HL-60 (cell line): ENCODE measurements around the gene GLIS1.

ENCODE experiments used
- DNase-seq, 2 experiments: peaks; one replicate each; pipeline ENCODE4 v3.0.0-alpha.2; 2010 to 2020; ENCODE audit warnings: low read depth in 1 of 2, low spot score in 1 of 2
- H3K27ac ChIP-seq: fragments of 250-450 bp; sonication (Bioruptor Pico); replicated peaks from 2 replicates; pipeline ENCODE4 v1.5.1; 2020; ENCODE audit warnings: mild to moderate bottlenecking, moderate library complexity
- H3K27me3 ChIP-seq: fragments of 250-450 bp; sonication (Bioruptor Pico); 2 replicates; pipeline ENCODE4 v1.5.1; 2021; ENCODE audit warnings: mild to moderate bottlenecking, moderate library complexity; ENCODE audit not compliant: insufficient read depth, poor library complexity, severe bottlenecking
- H3K4me3 ChIP-seq: replicated peaks from 2 replicates; pipeline ENCODE4 v1.5.1; 2011; ENCODE audit warnings: mild to moderate bottlenecking, control low read depth, low read length; ENCODE audit not compliant: insufficient read depth
- GABPA ChIP-seq: IDR thresholded peaks from 2 replicates; pipeline ENCODE4 v1.6.1; 2012; ENCODE audit warnings: low read depth
- POLR2AphosphoS5 ChIP-seq: IDR thresholded peaks from 2 replicates; pipeline ENCODE4 v1.6.1; 2012; ENCODE audit warnings: low read depth
- SPI1 ChIP-seq: IDR thresholded peaks from 2 replicates; pipeline ENCODE4 v1.6.1; 2012; ENCODE audit warnings: low read depth, mild to moderate bottlenecking, borderline replicate concordance
- TF ChIP-seq, protein P1 (sequence below): IDR thresholded peaks from 2 replicates; pipeline ENCODE4 v1.6.1; 2012; ENCODE audit warnings: low read depth; ENCODE audit not compliant: insufficient replicate concordance
- TF ChIP-seq, protein P2 (sequence below): IDR thresholded peaks from one replicate; pipeline ENCODE4 v1.5.1; 2011; ENCODE audit warnings: low read length, control low read depth, inconsistent platforms; ENCODE audit not compliant: insufficient read depth

Gene GLIS1

DNA sequence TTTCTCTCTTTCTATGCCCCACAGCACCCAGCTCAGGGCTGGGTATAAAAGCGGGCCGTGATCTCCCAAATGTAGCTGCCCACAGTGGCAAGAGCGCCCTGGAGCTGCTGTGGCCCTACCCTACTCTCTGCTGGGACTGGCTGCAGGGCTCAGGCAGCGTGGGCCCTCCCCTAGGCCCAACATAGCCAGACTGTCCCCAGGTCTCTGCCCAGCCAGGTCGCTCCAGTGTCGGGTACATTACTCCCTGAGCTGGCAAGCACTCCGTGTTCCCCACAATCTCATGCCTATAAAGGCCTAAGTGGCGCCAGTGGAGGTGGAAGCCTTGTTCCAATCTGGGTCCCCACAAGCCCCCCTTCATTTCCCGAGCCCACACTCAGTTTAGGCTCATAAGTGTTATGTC lies 66.2 kb downstream of the GLIS1 start:
- no peak for DNase-seq
- TF ChIP-seq, protein P1, sequence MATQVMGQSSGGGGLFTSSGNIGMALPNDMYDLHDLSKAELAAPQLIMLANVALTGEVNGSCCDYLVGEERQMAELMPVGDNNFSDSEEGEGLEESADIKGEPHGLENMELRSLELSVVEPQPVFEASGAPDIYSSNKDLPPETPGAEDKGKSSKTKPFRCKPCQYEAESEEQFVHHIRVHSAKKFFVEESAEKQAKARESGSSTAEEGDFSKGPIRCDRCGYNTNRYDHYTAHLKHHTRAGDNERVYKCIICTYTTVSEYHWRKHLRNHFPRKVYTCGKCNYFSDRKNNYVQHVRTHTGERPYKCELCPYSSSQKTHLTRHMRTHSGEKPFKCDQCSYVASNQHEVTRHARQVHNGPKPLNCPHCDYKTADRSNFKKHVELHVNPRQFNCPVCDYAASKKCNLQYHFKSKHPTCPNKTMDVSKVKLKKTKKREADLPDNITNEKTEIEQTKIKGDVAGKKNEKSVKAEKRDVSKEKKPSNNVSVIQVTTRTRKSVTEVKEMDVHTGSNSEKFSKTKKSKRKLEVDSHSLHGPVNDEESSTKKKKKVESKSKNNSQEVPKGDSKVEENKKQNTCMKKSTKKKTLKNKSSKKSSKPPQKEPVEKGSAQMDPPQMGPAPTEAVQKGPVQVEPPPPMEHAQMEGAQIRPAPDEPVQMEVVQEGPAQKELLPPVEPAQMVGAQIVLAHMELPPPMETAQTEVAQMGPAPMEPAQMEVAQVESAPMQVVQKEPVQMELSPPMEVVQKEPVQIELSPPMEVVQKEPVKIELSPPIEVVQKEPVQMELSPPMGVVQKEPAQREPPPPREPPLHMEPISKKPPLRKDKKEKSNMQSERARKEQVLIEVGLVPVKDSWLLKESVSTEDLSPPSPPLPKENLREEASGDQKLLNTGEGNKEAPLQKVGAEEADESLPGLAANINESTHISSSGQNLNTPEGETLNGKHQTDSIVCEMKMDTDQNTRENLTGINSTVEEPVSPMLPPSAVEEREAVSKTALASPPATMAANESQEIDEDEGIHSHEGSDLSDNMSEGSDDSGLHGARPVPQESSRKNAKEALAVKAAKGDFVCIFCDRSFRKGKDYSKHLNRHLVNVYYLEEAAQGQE = no peak
- TF ChIP-seq POLR2AphosphoS5 (no peak), SPI1 (no peak), GABPA (no peak)
- TF ChIP-seq, protein P2, sequence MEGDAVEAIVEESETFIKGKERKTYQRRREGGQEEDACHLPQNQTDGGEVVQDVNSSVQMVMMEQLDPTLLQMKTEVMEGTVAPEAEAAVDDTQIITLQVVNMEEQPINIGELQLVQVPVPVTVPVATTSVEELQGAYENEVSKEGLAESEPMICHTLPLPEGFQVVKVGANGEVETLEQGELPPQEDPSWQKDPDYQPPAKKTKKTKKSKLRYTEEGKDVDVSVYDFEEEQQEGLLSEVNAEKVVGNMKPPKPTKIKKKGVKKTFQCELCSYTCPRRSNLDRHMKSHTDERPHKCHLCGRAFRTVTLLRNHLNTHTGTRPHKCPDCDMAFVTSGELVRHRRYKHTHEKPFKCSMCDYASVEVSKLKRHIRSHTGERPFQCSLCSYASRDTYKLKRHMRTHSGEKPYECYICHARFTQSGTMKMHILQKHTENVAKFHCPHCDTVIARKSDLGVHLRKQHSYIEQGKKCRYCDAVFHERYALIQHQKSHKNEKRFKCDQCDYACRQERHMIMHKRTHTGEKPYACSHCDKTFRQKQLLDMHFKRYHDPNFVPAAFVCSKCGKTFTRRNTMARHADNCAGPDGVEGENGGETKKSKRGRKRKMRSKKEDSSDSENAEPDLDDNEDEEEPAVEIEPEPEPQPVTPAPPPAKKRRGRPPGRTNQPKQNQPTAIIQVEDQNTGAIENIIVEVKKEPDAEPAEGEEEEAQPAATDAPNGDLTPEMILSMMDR = no peak
- Histone ChIP-seq H3K4me3 (no peak overlapping the region), H3K27ac (no peak overlapping the region), H3K27me3 (no peaks in the 10 kb centered on the region)

DNA sequence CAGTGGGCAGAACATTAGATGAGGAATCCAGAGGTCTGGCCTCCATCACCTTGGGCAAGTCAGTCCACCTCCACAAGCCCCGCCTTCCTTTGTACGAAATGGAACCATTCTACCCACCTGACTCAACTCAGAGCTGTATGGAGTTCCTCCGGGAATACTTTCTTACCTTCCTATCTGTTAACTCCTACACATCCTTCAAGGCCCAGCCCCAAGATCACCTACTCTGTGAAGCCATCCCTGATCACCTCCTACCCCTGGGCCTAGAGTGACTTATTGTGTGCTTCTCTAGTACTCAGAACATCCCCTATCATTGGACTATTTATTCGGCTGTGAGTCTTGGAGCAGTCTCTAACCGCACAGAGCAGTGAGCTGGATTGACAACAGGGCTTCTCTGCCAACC lies 66.7 kb downstream of the GLIS1 start:
- H3K4me3 ChIP-seq = no peak overlapping the region
- no peak for DNase-seq
- no peaks in the 10 kb centered on the region for H3K27me3 ChIP-seq
- TF ChIP-seq, protein P1 = no peak
- TF ChIP-seq POLR2AphosphoS5 (no peak), GABPA (no peak), SPI1 (no peak)
- TF ChIP-seq, protein P2 = no peak
- no peak overlapping the region for H3K27ac ChIP-seq

DNA sequence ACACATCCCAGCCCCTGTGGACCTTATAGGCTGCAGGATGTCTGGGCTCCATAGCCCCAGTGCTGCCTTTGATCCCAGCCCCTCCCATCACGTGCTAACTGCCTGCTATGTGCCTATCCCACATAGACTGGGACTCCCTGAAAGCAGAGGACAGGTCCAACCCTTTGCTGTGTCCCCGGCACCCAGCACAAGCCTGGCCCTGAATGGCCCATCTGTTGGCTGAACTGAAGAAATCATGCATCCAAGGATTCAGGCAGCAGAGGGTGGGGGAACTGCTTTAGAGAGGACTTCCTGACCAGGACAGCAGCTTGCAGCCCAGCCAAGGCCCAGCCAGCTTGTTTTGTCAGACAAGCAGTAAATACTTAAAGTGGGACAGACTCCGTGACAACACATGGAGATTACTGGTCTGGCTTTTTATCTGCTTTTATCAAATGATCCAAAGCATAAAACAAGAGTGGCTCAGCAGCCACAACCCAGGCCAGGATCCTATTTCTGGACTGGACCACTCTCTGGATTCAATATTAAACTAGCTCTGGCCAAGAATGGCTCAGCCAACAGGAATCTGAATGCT lies 69.3 kb downstream of the GLIS1 start:
- TF ChIP-seq GABPA (no peak), POLR2AphosphoS5 (no peak), SPI1 (no peak)
- TF ChIP-seq, protein P1 = no peak
- TF ChIP-seq, protein P2 = no peak
- no peak overlapping the region for H3K27ac ChIP-seq

More for the DNA sequence above, 69.3 kb downstream of the GLIS1 start:
- no peak for DNase-seq
- no peak overlapping the region for H3K4me3 ChIP-seq
- H3K27me3 ChIP-seq = no peaks in the 10 kb centered on the region
